ENCODE measurements around the gene SLC39A11. TPM values are rescaled to one million over a fixed set of nuclear protein-coding genes. Genes with fewer than 3 reads are reported as not detected.

The SLC39A11 gene
- polyA plus RNA-seq, 1 donor from 2014 or later, result 8.0 TPM

DNA sequence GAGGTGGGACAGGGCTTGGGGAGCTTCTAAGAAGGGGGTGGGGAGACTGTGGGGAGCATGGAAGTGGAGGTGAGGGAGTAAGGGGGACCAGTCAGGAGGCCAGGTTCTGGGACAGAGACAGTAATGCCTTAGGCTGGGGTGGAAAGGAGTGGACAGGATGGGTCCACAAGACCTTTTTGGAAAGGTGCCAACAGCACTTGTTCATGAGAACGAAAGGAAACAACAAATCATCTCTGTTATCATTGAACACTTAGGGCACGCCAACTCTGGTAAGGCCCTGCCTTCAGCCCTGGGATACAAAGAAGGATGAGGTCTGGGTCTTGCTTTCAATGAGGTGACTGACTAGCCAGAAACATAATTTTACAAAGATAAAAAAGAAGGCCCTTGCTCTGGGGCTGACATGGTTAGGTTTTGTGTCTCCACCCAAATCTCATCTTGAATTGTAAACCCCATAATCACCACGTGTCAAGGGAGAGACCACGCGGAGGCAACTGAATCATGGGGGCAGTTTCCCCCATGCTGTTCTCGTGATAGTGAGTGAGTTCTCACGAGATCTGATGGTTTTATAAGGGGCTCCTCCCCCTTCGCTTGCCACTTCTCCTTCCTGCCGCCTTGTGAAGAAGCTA is 113.8 kb downstream of the SLC39A11 start:
- H3K9me2 ChIP-seq (ENCODE audit: insufficient read depth, low read length), result no peaks in the 10 kb centered on the region
- H2AFZ ChIP-seq (ENCODE audit: low read depth, low read length), result no peak overlapping the region
- H4K20me1 ChIP-seq (ENCODE audit: insufficient read depth), result no peaks in the 10 kb centered on the region
- no peak overlapping the region for H3K27ac ChIP-seq (ENCODE audit: low read length)
- no peaks in the 10 kb centered on the region for H3K79me2 ChIP-seq (replicated peaks; ENCODE audit: insufficient read depth, low read length)
- H3K36me3 ChIP-seq (ENCODE audit: insufficient read depth, low read length), result no peaks in the 10 kb centered on the region
- no peak for TF ChIP-seq EP300 (conservative IDR thresholded peaks at IDR 0.05; ENCODE audit: poor library complexity, severe bottlenecking)
- TF ChIP-seq REST (IDR thresholded peaks at IDR 0.05; ENCODE audit: borderline replicate concordance), result no peak
- TF ChIP-seq EZH2 (IDR thresholded peaks at IDR 0.05; ENCODE audit: borderline replicate concordance, insufficient read depth, low read length, poor library complexity, severe bottlenecking), result no peak
- TF ChIP-seq, protein P1, sequence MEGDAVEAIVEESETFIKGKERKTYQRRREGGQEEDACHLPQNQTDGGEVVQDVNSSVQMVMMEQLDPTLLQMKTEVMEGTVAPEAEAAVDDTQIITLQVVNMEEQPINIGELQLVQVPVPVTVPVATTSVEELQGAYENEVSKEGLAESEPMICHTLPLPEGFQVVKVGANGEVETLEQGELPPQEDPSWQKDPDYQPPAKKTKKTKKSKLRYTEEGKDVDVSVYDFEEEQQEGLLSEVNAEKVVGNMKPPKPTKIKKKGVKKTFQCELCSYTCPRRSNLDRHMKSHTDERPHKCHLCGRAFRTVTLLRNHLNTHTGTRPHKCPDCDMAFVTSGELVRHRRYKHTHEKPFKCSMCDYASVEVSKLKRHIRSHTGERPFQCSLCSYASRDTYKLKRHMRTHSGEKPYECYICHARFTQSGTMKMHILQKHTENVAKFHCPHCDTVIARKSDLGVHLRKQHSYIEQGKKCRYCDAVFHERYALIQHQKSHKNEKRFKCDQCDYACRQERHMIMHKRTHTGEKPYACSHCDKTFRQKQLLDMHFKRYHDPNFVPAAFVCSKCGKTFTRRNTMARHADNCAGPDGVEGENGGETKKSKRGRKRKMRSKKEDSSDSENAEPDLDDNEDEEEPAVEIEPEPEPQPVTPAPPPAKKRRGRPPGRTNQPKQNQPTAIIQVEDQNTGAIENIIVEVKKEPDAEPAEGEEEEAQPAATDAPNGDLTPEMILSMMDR (IDR thresholded peaks at IDR 0.05; ENCODE audit: poor library complexity, severe bottlenecking), result no peak
- TF ChIP-seq POLR2AphosphoS5 (IDR thresholded peaks at IDR 0.05), result no peak
- no peak for TF ChIP-seq RAD21 (conservative IDR thresholded peaks at IDR 0.05)
- TF ChIP-seq SMC3 (conservative IDR thresholded peaks at IDR 0.05; ENCODE audit: poor library complexity), result no peak
- no peak for TF ChIP-seq MXI1 (conservative IDR thresholded peaks at IDR 0.05; ENCODE audit: poor library complexity, severe bottlenecking)
- no peak for TF ChIP-seq TAF1 (IDR thresholded peaks at IDR 0.05; ENCODE audit: low read depth)
- H3K4me2 ChIP-seq (ENCODE audit: low read length), result no peak overlapping the region
- no peaks in the 10 kb centered on the region for H3K27me3 ChIP-seq (ENCODE audit: insufficient read depth, low read depth, low read length)
- no peak overlapping the region for H3K9ac ChIP-seq (ENCODE audit: low read length)
- no peaks in the 10 kb centered on the region for H3K9me3 ChIP-seq (ENCODE audit: low read length)
- H3F3A ChIP-seq (ENCODE audit: insufficient read depth, low read length, poor library complexity, severe bottlenecking), result no peaks in the 10 kb centered on the region
- H3K4me3 ChIP-seq (ENCODE audit: low read length), result no peak overlapping the region

DNA sequence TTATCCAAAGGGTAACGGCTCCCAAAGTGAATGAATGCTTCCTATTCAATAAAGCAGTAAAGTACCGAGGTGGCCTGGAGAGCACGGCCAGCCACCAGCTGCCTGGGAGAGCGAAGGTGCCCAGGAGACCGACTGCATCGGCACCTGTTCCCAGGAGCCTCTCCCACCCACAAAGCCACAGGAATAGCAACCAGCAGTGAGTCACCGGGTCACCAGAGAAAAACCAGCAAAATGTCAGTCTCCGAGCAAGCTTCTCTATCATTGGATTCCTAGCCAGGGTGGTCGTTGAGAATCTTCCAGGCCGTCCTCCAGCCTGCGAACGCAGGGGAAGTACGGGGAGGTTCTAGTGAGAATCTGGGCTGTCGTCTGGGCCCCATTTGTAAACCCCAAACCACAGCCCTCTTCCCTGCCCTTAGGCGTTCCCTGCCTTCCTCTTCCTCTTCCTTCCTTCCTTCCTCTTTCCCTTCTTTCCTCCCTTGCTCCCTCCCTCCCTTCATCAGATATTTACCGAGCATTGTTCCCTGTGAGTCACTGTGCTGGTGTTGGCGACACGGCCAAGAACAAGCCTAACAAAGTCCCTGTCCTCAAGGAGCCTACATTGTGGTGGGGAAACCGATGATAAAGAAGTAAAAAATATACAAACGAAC is 114.6 kb downstream of the SLC39A11 start:
- H3K36me3 ChIP-seq (ENCODE audit: insufficient read depth, low read length), result no peaks in the 10 kb centered on the region
- no peak for TF ChIP-seq POLR2AphosphoS5 (IDR thresholded peaks at IDR 0.05)
- no peak for TF ChIP-seq RAD21 (conservative IDR thresholded peaks at IDR 0.05)
- TF ChIP-seq, protein P1 (IDR thresholded peaks at IDR 0.05; ENCODE audit: poor library complexity, severe bottlenecking), result no peak
- TF ChIP-seq MXI1 (conservative IDR thresholded peaks at IDR 0.05; ENCODE audit: poor library complexity, severe bottlenecking), result no peak
- no peak for TF ChIP-seq EZH2 (IDR thresholded peaks at IDR 0.05; ENCODE audit: borderline replicate concordance, insufficient read depth, low read length, poor library complexity, severe bottlenecking)
- no peak for TF ChIP-seq REST (IDR thresholded peaks at IDR 0.05; ENCODE audit: borderline replicate concordance)
- TF ChIP-seq EP300 (conservative IDR thresholded peaks at IDR 0.05; ENCODE audit: poor library complexity, severe bottlenecking), result no peak
- TF ChIP-seq TAF1 (IDR thresholded peaks at IDR 0.05; ENCODE audit: low read depth), result no peak
- TF ChIP-seq SMC3 (conservative IDR thresholded peaks at IDR 0.05; ENCODE audit: poor library complexity), result no peak
- no peak overlapping the region for H3K4me3 ChIP-seq (ENCODE audit: low read length)
- H3K79me2 ChIP-seq (replicated peaks; ENCODE audit: insufficient read depth, low read length), result no peaks in the 10 kb centered on the region
- no peaks in the 10 kb centered on the region for H3F3A ChIP-seq (ENCODE audit: insufficient read depth, low read length, poor library complexity, severe bottlenecking)
- no peak overlapping the region for H3K9ac ChIP-seq (ENCODE audit: low read length)
- no peak overlapping the region for H3K27ac ChIP-seq (ENCODE audit: low read length)
- no peaks in the 10 kb centered on the region for H3K27me3 ChIP-seq (ENCODE audit: insufficient read depth, low read depth, low read length)
- no peak overlapping the region for H2AFZ ChIP-seq (ENCODE audit: low read depth, low read length)
- no peaks in the 10 kb centered on the region for H3K9me3 ChIP-seq (ENCODE audit: low read length)
- no peaks in the 10 kb centered on the region for H3K9me2 ChIP-seq (ENCODE audit: insufficient read depth, low read length)
- H4K20me1 ChIP-seq (ENCODE audit: insufficient read depth), result no peaks in the 10 kb centered on the region
- H3K4me2 ChIP-seq (ENCODE audit: low read length), result no peak overlapping the region
